ENCODE measurements around the gene FBP1.
"Not testable (repeated sequence)": the region's sequence is repeated elsewhere in the genome, so short reads cannot be mapped to it uniquely, and the experiment has no call there.

Gene FBP1

GRCh38 chr9:94577036-94577435 is 62.3 kb downstream of the FBP1 start:
- DNase-seq (ENCODE audit: low spot score): no peak

GRCh38 chr9:94576131-94576530 is 63.2 kb downstream of the FBP1 start:
- DNase-seq (ENCODE audit: low spot score): no peak

- no peak for DNase-seq (ENCODE audit: low spot score)
Measured at GRCh38 chr9:94568972-94569712, 70.2 kb downstream of the FBP1 start.

GRCh38 chr9:94568250-94568889 is 70.9 kb downstream of the FBP1 start:
- no peak for DNase-seq (ENCODE audit: low spot score)

- DNase-seq (ENCODE audit: low spot score): no peak
Measured at GRCh38 chr9:94567271-94567670, 72.0 kb downstream of the FBP1 start.

- no peak for DNase-seq (ENCODE audit: low spot score)
Measured at GRCh38 chr9:94566550-94566949, 72.8 kb downstream of the FBP1 start.

- not testable (repeated sequence) for DNase-seq (ENCODE audit: low spot score)
Measured at GRCh38 chr9:94564279-94564678, 75.0 kb downstream of the FBP1 start.

GRCh38 chr9:94563548-94563947 is 75.8 kb downstream of the FBP1 start:
- no peak for DNase-seq (ENCODE audit: low spot score)

- DNase-seq (ENCODE audit: low spot score): no peak
Measured at GRCh38 chr9:94560237-94560636, 79.1 kb downstream of the FBP1 start.

GRCh38 chr9:94557376-94557775 is 81.9 kb downstream of the FBP1 start:
- DNase-seq (ENCODE audit: low spot score): no peak

GRCh38 chr9:94554439-94555331 is 84.6 kb downstream of the FBP1 start, which contains the start of gene PCAT7:
TSS of gene PCAT7 (plus strand) at chr9:94555083.
- peak; percentile 83 for DNase-seq (ENCODE audit: low spot score)

- DNase-seq (ENCODE audit: low spot score): no peak
Measured at GRCh38 chr9:94554078-94554438, 85.3 kb downstream of the FBP1 start.
